ENCODE data around the gene SRD5A1.
"Not testable (repeated sequence)": the region's sequence is repeated elsewhere in the genome, so short reads cannot be mapped to it uniquely, and the experiment has no call there.

The SRD5A1 gene

DNA sequence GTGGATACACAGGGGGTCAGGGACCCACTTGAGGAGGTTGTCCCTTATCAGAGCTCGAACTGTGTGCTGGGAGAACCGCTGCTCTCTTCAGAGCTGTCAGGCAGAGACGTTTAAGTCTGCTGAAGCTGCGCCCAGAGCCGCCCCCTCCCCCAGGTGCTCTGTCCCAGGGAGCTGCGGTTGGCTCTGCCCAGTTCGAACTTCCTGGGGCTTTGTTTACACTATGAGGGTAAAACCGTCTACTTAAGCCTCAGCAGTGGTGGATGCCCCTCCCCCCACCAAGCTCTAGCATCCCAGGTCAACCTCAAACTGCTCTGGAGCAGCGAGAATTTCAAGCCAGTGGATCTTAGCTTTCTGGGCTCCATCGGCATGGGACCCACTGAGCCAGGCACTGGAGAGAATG is 15.9 kb downstream of the SRD5A1 start:
- DNase-seq: peak; percentile 55

DNA sequence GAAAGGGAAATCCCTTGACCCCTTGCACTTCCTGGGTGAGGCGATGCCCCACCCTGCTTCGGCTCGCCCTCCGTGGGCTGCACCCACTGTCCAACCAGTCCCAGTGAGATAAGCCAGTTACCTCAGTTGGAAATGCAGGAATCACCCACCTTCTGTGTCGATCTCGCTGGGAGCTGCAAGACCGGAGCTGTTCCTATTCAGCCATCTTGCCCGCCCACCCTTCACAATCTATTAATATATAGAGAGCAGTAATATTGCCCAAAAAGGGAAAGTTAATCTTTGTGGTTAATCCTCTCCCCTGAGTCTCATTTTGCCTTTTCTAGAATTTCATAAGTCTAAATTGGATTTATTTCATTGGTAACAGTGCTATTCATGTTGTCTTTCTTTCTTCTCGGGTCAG is 16.4 kb downstream of the SRD5A1 start:
- DNase-seq: no peak

DNA sequence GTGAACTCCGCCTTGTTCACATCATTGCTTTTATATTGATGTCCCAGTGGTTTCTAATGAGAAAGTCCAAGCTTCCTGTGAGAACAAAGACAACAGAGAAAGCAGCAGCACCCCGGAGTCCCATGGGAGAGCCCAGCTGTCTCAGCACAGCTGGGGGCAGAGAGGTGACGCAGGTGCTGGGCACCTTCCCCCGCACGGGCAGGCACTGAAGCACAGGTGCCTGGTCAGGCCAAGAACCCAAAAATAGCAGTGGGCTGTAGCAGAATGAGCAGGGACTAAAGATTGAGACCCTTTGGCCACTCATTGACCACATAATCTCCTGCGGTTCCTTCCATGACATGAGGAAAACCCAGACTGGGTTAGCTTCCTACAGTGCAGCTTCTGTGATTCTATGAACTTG is 18.8 kb downstream of the SRD5A1 start:
- no peak for DNase-seq

DNA sequence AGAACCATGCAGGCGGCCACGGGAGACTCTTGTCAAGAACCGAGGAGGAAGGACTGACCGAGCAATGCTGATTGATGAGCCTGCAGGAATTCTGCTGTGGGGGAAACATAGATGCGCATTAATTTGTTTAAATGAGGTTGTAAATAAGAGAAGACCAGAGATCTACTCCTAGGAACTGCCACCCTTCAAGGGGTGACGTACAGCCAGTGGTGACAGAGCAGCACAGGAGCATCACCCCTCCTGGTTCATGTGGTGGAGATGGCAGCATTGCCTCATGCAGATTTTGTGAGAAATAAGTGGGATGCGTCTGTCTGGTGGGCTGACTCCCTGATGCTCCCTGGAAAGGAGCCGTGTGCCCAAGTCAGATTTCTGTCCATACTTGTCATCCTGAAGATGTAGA is 22.2 kb downstream of the SRD5A1 start:
- no peak for DNase-seq

DNA sequence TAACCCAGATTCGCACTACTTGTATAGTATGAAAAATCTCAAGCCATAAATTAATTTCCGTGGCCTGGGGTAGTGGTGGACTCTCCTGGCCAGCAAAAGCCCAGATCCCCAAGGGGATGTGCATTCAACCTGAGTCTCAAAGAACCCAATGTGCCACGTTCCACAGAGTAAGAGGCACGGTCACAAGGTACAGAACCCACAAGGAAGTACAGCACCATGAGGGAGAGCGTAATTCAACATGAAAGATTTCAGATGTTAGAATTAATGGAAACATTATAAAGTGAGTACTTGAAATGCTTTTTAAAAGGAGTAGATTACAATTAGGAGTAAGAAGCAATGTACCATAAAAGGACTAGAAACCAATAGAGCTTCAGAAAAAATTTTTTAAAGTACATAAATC is 23.4 kb downstream of the SRD5A1 start:
- DNase-seq: no peak

DNA sequence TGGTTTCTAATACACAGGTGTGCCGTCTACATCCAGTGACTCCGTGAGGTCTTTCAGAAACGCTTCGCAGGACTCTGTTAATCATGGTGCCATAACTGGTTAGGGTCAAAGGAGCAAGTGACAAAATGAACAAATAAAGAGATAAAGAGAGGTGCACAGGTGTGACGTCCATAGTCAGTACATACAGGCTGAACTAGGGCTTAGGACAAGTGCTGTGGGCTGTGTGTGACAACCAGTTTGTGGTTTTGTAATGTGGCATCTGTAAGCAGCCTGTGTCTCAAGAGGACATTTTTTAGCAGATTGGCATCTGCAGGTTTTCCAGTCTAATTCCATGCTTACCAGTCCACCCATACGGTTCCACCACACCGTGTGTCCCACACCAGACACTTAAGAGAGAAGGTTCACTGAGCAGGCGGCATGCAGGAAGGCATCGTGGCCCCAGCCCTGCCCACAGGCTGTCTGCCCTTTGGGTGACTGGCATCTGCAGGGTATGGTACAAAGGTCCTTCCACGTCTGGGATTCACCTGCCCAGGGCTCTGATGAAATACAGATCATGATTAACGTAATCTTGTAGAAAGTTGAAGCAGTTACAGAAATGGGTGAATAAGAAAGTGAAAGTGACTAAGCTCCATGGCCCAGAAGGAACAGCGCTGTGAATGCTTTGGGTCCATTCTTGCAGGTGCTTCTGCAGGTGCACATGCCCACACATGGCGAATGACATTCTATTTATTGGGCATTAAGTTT is 26.9 kb downstream of the SRD5A1 start:
- DNase-seq: no peak

DNA sequence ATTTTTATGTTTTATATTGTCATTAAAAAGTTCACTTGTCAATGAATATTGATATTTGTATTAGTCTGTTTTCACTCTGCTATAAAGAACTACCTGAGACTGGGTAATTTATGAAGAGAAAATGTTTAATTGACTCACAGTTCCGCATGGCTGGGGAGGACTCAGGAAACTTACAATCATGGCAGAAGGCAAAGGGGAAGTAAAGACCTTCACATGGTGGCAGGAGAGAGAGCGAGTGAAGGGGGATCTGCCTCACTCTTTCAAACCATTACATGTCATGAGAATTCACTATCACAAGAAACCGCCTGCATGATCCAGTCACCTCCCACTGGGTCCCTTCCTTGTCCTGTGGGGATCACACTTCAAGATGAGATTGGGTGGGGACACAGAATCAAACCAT is 27.4 kb downstream of the SRD5A1 start:
- no peak for DNase-seq

DNA sequence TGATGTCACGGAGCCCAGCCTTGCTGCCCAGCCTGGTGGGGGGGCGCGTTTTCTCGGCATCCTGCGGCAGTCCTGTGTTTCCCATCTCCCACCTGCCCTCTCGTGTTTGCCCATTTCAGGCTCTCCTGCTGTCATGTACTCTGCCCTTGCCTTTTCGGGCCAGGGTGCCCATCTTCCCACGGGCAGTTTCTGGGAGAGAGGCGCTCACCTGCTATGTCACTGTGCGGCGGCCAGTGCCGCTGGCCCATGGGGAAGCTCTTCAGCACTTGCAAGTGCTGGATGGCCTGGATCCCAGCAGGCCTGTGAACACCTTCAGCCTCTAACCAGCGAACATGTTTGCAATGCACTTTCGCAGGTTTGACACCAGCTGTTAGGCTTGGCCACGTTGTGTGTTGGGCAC is 33.5 kb downstream of the SRD5A1 start:
- DNase-seq: no peak

DNA sequence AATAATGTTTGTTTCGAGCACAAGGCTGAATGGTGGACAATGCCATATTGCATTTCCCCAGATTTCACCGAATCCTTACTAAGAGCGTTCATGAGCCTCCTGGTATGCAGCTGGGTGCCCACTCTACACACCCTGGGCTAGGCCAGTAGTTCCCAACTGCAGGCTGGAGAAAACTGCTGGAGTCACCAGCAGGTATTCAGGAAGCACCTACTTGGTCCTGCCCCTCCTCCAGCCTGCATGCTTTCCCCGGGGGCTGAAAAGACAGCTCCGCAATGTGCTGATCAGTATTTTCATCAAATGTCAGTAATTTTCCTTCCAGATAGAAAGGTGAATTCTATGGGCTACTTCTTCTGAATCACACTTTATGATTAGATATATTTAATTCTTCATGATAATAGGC is 34.4 kb downstream of the SRD5A1 start:
- no peak for DNase-seq

DNA sequence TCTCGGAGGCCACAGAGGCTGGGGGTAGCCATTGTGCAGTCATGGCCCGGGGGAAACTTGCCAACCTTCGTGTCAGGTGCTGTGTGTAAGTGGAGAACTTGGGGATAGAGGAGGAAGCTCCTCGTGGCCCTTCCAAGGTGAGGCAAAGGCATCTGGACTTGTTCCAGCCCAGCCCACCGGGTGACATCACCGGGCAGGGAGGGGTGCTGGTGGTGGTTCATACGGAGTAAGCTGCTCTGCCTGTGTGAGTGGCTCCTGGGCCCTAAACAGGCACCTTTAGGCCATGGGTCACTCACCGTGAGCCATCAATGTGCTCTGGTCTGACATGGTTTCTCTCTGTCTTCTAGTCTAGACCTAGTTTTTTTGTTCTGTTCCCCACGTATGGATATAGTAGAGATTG is 35.5 kb downstream of the SRD5A1 start:
- DNase-seq: not testable (repeated sequence)

DNA sequence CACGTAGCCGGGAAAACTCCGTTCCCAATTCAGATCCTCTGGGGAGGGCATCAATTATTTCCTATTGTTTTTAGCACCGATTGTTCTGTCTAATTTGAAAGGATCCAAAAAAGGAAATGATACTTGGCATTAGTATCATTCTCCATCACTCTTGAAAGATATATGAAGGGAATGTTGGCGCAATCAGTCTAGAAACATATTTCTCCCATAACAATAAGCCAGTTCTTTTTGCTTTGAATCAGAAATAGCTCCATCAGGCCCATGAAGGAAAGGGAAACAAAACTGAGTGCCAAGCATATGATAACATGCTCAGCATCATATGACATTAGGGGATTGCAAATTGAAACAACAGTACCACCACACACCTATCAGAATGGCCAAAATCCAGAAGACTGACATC is 39.8 kb downstream of the SRD5A1 start:
- DNase-seq: no peak

DNA sequence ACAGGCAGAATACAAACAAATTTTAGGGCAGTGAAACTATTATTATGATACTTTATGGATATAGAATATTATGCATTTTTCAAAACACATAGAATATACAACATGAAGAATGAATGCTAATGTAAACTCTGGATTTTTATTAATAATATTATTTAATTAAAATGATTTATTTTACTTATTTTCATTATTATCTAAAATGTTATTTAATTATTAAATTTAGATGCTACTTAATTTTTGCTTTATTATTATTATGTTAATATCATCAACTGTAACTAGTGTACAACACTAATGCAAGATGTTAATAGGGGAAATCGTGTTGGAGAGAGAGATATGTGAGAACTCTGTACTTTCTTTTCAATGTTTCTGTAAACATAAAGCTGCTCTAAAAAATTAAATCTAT is 40.7 kb downstream of the SRD5A1 start:
- DNase-seq: no peak

DNA sequence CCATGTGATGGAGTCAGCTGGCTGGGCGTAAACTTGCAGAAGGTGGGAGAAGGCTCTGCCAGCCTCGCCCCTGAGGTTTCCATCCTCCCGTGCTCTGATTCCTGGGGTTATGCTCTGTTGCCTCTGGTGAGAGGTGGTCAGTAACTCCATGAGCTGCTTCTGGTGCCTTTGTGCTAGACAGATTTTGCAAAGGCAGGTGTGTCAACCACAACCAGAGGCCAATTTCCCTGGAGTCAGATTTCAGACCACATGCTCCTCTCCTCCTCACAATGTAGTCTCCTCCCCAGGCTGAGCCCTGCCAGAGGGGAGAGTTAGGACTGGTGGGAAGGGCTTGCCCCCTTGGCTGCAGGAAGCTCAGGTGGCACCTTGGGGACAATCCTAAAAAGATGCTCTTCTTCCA is 41.2 kb downstream of the SRD5A1 start:
- DNase-seq: peak; percentile 49

DNA sequence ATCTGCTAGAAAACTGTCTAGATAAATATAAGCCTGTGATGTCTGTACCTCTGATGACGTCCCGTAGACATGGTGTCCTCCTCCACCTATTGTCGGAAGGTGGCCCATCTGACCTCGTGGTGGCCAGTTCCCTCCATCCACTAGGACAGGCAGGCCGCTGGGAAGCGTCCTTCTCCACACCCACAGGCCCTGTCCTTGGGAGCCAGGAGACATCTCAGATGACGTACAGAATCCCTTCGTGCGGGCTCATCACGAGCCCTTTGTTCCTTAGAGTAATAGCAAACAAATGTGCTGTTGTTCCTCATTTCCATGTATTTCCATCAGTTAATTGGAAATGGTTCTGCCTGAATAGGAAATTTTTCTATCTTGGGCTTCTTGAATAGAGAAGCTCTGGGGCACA is 41.6 kb downstream of the SRD5A1 start:
- DNase-seq: no peak

DNA sequence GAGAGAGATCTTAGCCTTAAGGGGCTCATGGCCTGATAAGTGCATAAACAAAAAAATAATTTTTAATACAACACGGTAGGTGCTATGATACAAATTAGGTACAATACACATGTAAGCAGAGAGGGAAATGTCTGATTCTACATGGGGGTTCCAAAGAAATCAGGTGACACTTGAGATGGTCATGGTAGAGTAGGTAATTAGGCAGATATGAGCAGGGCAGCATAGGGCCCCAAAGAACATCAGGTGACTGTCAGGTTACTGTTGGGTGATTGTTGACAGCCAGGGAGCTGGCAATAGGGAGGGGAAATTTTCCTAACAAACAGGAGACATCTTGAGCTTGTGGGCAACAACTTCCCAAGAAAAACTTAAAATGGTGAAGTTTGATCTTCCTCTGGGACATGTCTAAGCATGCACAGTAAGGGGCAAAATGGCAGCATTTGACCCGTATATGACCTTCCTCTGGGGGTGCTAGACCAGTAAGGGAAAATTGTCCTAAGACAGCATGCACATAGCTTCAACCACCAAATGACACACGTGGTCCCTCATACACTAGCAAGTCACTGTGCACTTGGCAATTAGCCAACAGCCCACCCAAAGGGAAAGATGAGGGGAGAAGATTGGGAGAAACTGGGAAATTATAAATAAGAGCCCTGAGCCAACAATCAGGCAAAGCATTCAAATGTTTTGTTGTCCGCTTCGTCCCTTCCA is 42.7 kb downstream of the SRD5A1 start:
- DNase-seq: no peak

DNA sequence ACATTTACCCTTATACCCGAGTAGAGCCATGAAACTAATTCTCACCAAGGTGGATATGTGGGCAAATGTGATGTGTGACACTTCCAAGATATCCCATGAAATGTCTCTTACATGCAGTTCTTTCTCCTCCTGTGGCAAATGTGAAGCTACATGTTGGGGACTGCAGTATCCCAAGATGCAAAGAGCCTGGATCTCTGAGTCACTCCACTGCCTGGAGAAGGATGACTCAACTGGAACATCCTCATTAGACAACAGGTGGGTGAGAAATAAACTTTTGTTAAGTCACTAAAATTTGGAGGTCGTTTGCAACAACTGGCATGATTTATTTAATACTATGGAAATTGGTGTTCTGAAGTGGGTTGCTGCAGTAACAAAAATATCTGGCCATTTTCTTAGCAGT is 43.5 kb downstream of the SRD5A1 start:
- DNase-seq: no peak

DNA sequence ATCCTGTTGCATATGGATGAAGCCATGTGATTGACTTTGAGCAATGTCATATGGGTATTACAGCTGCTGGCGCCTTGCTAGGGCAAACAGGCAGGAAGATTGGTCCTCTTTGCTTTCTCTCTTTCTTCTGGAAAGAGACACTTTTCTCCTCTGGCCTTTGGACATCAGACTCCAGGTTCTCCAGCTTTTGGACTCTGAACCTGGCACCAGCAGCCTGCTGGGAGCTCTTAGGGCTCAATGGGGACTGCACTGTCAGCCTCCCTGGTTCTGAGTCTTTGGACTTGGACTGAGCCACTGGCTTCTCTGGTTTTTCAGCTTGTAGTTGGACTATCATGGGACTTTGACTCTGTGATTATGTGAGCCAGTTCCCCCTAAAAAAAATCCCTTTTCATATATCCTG is 45.1 kb downstream of the SRD5A1 start:
- DNase-seq: no peak

DNA sequence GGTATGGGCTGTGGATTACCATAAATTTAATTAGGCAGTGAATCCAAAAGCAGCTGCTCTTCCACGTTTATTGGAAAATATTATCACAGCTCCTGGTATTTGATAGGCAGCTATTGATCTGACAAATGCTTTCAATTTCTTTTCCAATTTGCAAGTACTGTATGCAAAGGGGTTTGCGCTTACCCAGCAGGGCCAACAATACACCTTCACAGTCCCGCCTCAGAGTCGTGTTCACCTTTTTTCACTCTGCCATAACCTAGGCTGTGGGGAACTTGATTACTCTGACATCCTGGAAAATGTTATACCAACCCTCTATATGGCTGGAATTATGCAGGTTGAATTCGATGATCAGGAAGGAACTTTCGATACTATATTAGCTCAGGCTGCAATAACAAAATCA is 47.7 kb downstream of the SRD5A1 start:
- no peak for DNase-seq

DNA sequence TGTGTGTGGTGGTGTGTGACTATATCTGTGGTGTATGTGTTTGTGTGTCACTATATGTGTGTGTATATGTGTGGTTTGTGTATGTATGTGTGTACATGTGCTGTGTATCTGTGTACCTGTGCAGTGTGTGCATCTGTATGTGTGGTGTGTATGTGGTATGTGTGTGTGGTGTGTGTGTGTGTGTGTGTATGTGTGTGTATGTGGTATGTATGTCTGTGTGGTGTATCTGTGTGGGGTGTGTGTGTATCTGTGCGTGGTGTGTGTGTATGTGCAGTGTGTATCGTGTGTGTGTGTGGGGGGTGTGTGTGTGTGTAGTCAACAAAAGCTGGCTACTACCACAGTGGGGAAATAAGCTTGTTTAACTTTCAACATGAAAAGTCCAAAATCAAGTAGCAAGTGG is 48.4 kb downstream of the SRD5A1 start:
- DNase-seq: no peak

DNA sequence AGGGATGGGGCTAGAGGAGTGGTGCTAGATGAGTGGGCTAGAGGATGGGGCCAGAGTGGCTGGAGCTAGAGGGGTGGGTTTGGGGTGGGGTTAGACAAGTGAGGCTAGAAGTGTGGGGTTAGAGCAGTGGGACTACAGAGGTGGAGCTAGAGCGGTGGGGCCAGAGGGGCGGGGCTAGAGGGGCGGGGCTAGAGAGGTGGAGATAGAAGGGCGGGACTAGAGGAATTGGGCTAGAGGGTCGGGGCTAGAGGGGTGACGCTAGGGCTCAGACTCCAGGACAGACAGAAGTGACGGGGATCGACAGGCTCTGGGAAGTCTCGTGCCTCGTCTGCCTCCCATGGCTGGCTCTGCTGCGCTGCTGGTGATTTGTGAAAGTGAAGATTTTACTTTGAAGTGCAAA is 49.0 kb downstream of the SRD5A1 start:
- DNase-seq: no peak

DNA sequence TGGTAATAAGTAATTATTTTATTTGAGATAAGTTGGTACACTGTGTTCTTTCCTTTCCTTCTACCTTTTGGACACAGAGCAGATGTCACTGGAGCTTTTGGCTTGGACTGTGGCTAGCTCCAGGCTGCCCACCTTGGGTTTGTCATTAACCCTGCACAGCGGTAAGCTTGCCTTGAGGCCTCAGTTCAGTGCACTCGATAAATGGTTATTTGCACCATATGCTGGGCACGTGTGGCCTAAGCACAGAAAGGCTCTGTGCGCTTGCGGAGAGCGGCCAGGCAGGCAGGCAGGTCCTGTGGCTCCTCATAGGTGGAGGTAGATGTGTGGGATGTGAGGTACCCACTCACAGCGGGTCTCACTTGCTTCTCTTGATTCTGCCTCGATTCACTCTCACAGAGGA is 50.0 kb downstream of the SRD5A1 start:
- DNase-seq: no peak

DNA sequence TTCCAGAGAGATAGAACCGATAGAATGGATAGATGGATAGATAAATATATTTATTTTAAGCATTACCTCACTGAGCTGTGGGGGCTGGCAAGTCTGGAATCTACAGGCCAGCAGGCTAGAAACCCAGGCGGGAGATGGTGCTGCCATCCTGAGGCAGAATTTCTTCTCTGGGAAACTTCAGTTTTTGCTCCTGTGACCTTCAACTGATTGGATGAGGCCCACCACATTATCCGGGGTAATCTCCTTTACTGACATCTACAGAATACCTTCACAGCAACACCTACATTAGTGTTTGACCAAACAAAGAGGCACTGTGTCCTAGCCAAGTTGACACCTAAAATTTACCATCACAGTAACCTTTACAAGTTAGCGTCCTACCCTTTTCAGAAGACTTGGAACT is 50.8 kb downstream of the SRD5A1 start:
- no peak for DNase-seq

DNA sequence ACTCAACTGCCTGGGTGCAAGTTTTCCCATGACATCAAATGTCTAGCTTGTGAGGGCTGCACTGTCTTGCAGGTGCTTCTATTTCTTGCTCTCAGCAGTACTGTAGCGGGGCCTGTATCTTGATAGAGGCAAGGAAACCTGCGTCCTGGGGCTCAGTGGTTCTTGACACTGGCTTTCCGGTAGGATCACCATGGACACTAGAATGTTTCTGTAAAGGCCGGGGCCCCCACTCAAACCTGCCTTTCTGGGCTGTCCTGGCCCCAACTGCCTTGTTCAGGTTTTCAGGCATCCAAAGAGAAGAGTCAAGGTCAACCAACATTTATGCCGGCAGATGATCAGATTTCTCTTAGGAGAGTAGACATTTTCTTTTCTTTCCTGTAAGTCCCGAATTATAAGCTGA is 53.3 kb downstream of the SRD5A1 start:
- DNase-seq: no peak

DNA sequence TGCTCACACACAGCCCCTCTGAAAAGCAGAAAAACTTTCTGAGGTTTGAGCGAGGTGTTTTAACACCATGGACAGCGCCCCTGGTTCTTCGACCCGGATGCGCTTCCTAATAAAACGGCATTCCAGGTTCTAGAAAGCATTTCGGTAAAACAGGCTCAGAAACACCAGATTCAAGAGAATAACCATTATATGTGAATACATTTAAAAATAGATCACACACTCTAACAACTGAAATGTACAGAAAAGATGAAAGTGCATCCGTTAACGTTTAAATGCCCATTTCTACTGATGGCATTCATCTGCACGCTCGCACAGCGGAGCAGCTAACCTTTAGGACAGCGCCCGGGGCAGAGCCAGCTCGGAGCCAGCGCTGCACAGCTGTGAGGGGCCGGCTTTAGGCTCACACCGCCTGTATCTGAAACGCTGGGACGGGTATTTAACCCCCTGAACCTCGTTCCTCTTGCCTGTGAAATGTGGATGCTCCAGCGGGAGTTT is 53.7 kb downstream of the SRD5A1 start:
- DNase-seq: no peak

DNA sequence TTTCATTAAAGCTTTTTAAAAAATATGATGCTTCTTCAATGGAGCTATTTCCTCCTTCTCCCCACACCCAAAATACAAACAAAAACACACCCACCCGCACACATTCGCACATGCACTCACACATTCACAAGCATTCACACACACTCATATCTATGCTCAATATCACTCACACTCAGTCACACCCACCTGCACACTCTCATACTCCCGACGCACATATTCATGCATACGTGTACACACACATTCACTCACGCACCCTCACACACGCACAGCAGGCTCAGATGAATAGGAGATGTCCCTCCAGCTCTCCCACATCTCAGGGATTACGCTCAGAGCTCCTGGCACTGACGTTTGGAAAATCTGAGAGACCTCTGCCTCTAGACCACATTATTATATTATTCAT is 54.3 kb downstream of the SRD5A1 start:
- DNase-seq: no peak

Measured in NCI-H510A treated with DMSO at 0.1 percent for 48 hours (cell line).